Gastrocnemius medialis (tissue), 4 donors: Measurements from ENCODE around the gene PAPPA2. TPM values are rescaled to one million over a fixed set of nuclear protein-coding genes. Genes with fewer than 3 reads are reported as not detected.

Source experiments
- ATAC-seq, 2 donors: fragments of 150-250 bp; one replicate each; pipeline ENCODE4 v1.9.1; 2016
- DNase-seq, 2 donors: peaks; one replicate each; pipeline ENCODE4 v3.0.0-alpha.2; 2019
- H3K27ac ChIP-seq, 4 donors: fragments of 200-600 bp; sonication (generic); 1 replicate in 1 of 4; 2 replicates in 3 of 4; pipeline ENCODE4 v1.5.1; 2016 to 2018; ENCODE audit warnings: mild to moderate bottlenecking in 2 of 4, moderate library complexity in 1 of 4
- H3K27me3 ChIP-seq, 3 donors: fragments of 200-600 bp; sonication (generic) in 2 of 3; 1 replicate in 1 of 3; 2 replicates in 2 of 3; pipeline versions ENCODE4 v1.5.1 to v1.6.0; 2016 to 2019; ENCODE audit warnings: mild to moderate bottlenecking in 1 of 3, moderate library complexity in 1 of 3
- H3K36me3 ChIP-seq, 2 donors: fragments of 200-600 bp; sonication (generic) in 1 of 2; one replicate each; pipeline ENCODE4 v1.5.1; 2017 to 2018
- H3K4me1 ChIP-seq, 2 donors: fragments of 200-600 bp; sonication (generic) in 1 of 2; one replicate each; pipeline ENCODE4 v1.5.1; 2016 to 2017; ENCODE audit warnings: mild to moderate bottlenecking in 2 of 2
- H3K4me3 ChIP-seq, 4 donors: fragments of 200-600 bp; sonication (generic) in 3 of 4; 1 replicate in 1 of 4; 2 replicates in 3 of 4; pipeline ENCODE4 v1.5.1; 2016 to 2019; ENCODE audit warnings: mild to moderate bottlenecking in 2 of 4
- H3K9me3 ChIP-seq, 3 donors: fragments of 200-600 bp; sonication (generic) in 2 of 3; 1 replicate in 1 of 3; 2 replicates in 2 of 3; pipeline ENCODE4 v1.5.1; 2016 to 2019
- POLR2A ChIP-seq, 2 donors: fragments of 450-650 bp; IDR thresholded peaks; one replicate each; pipeline ENCODE4 v1.6.1; 2017; ENCODE audit warnings: antibody characterized with exemption in 2 of 2, mild to moderate bottlenecking in 2 of 2, moderate library complexity in 2 of 2
- in situ Hi-C, 4 donors: fragments of 200-750 bp; cut with MboI; loops; one replicate each; pipeline versions ENCODE4 v1.15.0 to v1.8.0; 2017; ENCODE audit warnings: low sequenced_read_pairs in 4 of 4
- intact Hi-C: fragments of 100-400 bp; cut with DNase I; formaldehyde crosslinking; loops from one replicate; pipeline ENCODE4 v1.15.1; 2023; ENCODE audit warnings: low total_unique reads
- total RNA-seq, 4 donors: library from RNA; depleted of rRNA; stranded (reverse); fragments of >200 nt; gene quantifications; one replicate each; pipeline versions ENCODE4 v1.1.0 to v1.2.3, GENCODE V29; 2016
- TF ChIP-seq, protein P1 (sequence below), 5 experiments: fragments of 450-650 bp in 3 of 5; fragments of 200-600 bp in 2 of 5; sonication (generic) in 2 of 5; IDR thresholded peaks in 4 of 5; conservative IDR thresholded peaks in 1 of 5; 1 replicate in 4 of 5; 2 replicates in 1 of 5; pipeline ENCODE4 v1.5.1; 2016 to 2019; ENCODE audit warnings: antibody characterized with exemption in 5 of 5, mild to moderate bottlenecking in 3 of 5, moderate library complexity in 3 of 5

Gene PAPPA2
- total RNA-seq, 4 donors from 2014 or later: 0.11 TPM; not detected in 3

DNA sequence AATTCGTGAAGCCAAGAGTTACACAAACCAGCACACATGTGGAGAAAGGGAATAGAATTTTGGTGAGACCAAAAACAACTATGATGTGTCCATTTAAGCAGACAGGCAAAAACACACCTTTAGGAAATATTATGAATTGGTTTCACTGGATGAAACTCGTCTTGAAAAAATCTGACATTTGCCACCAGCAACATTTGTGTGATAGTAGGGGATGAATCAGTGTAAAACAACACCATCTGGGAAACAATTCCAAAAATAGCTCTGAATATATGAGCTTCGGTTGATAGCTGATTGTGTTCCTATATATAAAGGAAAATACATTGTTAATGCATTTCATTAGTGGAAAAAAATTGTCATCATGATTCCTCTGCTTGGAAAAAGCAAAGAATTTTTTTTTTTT is 327.8 kb downstream of the PAPPA2 start:
- no peak overlapping the region for H3K27ac ChIP-seq
- H3K27me3 ChIP-seq: no peaks in the 10 kb centered on the region
- TF ChIP-seq POLR2A (IDR thresholded peaks at IDR 0.05): no peak
- TF ChIP-seq, protein P1, sequence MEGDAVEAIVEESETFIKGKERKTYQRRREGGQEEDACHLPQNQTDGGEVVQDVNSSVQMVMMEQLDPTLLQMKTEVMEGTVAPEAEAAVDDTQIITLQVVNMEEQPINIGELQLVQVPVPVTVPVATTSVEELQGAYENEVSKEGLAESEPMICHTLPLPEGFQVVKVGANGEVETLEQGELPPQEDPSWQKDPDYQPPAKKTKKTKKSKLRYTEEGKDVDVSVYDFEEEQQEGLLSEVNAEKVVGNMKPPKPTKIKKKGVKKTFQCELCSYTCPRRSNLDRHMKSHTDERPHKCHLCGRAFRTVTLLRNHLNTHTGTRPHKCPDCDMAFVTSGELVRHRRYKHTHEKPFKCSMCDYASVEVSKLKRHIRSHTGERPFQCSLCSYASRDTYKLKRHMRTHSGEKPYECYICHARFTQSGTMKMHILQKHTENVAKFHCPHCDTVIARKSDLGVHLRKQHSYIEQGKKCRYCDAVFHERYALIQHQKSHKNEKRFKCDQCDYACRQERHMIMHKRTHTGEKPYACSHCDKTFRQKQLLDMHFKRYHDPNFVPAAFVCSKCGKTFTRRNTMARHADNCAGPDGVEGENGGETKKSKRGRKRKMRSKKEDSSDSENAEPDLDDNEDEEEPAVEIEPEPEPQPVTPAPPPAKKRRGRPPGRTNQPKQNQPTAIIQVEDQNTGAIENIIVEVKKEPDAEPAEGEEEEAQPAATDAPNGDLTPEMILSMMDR (IDR thresholded peaks at IDR 0.05 in 4 of 5, conservative IDR thresholded peaks at IDR 0.05 in 1 of 5): no peak
- DNase-seq: no peak
- peaks cover 0 to 7% of the 10 kb centered on the region in 2 donors for H3K4me1 ChIP-seq
- H3K36me3 ChIP-seq: no peaks in the 10 kb centered on the region
- in situ Hi-C loops (no loop called here), intact Hi-C loops (no loop called here)
- ATAC-seq: no peak
- H3K4me3 ChIP-seq: no peak overlapping the region
- no peaks in the 10 kb centered on the region for H3K9me3 ChIP-seq

DNA sequence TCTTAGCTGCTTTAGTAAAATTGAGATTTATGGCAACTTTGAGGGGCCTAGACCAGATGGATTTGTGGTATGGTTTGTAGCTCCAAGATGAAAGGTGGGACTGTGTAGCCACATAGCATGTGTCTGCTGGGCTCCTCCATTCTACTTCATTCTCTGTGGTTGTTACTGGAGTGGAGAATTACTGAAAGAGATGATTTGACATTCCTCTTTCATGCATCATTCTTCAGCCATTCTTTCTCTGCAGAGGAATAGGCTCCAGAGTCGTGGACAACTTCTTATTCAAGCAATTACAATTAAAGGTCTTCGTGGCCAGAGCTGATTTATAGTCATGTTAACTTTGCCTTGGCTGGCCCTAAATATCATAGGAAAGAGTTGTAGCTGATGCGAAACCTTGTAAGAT is 328.9 kb downstream of the PAPPA2 start:
- in situ Hi-C loops: no loop called here
- TF ChIP-seq, protein P1 (IDR thresholded peaks at IDR 0.05 in 4 of 5, conservative IDR thresholded peaks at IDR 0.05 in 1 of 5): no peak
- TF ChIP-seq POLR2A (IDR thresholded peaks at IDR 0.05): no peak
- no peak for ATAC-seq

DNA sequence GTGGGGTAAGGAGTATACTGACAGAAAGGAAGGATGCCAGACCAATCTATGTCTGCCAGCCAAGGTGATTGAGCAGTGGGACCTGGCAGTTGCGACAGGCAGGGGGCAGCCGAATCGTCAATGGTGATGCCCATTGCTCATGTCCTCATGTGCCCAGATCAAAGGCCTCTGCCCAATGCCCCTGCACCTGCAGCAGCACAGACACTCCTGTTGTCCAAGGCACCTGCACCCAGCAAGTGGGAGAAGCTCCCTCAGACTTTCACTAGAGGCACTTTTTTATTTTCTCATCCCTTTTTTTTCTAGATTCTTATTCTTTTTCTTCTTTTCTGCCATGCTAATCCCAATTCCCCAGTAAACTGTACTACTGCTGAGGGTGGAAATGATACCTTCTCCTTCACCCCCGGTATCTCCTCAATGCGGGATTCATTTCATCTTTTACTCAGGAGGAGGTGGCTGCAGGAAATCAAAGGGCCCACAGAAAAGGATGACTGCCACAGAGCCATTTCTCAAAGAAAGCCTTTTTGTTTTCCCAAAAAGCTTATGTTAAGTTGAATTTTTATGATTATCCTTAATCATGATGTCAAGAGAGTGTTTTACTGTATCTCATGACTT is 332.0 kb downstream of the PAPPA2 start:
- H3K4me1 ChIP-seq: peaks cover 0 to 6% of the 10 kb centered on the region in 2 donors
- in situ Hi-C loops: no loop called here
- DNase-seq: no peak
- H3K27ac ChIP-seq: no peak overlapping the region
- H3K36me3 ChIP-seq: no peaks in the 10 kb centered on the region
- ATAC-seq: no peak
- no peaks in the 10 kb centered on the region for H3K27me3 ChIP-seq
- intact Hi-C loops: no loop called here
- H3K9me3 ChIP-seq: no peaks in the 10 kb centered on the region
- TF ChIP-seq POLR2A (IDR thresholded peaks at IDR 0.05): no peak
- TF ChIP-seq, protein P1 (IDR thresholded peaks at IDR 0.05 in 4 of 5, conservative IDR thresholded peaks at IDR 0.05 in 1 of 5): no peak
- H3K4me3 ChIP-seq: no peak overlapping the region

More for the DNA sequence above, 328.9 kb downstream of the PAPPA2 start:
- Histone ChIP-seq H3K9me3 (no peaks in the 10 kb centered on the region), H3K27ac (no peak overlapping the region), H3K4me1 (peaks cover 0 to 7% of the 10 kb centered on the region in 2 donors), H3K27me3 (no peaks in the 10 kb centered on the region), H3K4me3 (no peak overlapping the region), H3K36me3 (no peaks in the 10 kb centered on the region)
- no peak for DNase-seq
- intact Hi-C loops: no loop called here

DNA sequence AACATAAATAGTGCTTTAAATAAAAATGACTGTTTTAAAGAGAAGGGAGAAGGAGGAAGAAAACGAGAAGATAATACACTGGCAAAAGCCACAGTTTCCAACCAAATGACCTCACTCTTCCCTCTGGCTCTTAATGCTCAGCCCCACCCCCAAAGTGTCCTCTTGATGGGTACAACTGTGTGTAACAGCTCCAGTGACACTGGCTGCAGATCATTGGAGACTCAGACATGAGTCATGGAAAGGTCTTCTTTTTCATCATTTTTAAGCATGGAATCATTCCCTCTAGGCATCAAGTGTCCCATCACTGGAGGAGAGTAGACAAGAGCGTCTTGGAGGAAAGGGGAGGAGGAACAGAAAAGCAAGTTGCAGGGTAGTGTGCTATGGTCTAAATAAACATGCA is 333.0 kb downstream of the PAPPA2 start:
- TF ChIP-seq, protein P1 (IDR thresholded peaks at IDR 0.05 in 4 of 5, conservative IDR thresholded peaks at IDR 0.05 in 1 of 5): no peak
- no peak for TF ChIP-seq POLR2A (IDR thresholded peaks at IDR 0.05)
- in situ Hi-C loops: no loop called here

DNA sequence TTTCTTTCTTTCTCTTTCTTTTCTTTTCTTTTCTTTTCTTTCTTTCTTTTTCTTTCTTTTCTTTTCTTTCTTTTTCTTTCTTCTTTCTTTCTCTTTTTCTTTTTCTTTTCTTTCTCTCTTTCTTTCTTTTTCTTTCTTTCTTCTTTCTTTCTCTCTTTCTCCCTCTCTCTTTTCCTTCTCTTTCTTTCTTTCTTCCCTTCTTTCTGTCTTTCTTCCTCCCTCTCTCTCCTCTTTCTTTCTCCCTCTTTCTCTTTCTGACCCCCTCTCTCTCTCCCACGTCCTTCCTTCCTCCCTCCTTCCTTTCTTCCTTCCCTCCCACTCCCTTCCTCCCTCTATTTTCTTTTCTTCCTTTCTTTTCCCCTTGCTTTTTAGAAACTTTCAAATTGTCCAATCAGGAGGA is 333.6 kb downstream of the PAPPA2 start:
- intact Hi-C loops: no loop called here
- no peak overlapping the region for H3K27ac ChIP-seq

More for the DNA sequence above, 333.0 kb downstream of the PAPPA2 start:
- no peaks in the 10 kb centered on the region for H3K36me3 ChIP-seq
- no peak overlapping the region for H3K4me3 ChIP-seq
- ATAC-seq (no peak), DNase-seq (no peak)
- H3K4me1 ChIP-seq: no peaks in the 10 kb centered on the region
- no peaks in the 10 kb centered on the region for H3K9me3 ChIP-seq
- H3K27ac ChIP-seq: no peak overlapping the region
- no peaks in the 10 kb centered on the region for H3K27me3 ChIP-seq
- intact Hi-C loops: no loop called here

More for the DNA sequence above, 333.6 kb downstream of the PAPPA2 start:
- TF ChIP-seq POLR2A (IDR thresholded peaks at IDR 0.05): no peak
- TF ChIP-seq, protein P1 (IDR thresholded peaks at IDR 0.05 in 4 of 5, conservative IDR thresholded peaks at IDR 0.05 in 1 of 5): no peak
- DNase-seq: no peak
- H3K4me1 ChIP-seq: no peaks in the 10 kb centered on the region
- no peaks in the 10 kb centered on the region for H3K9me3 ChIP-seq
- H3K27me3 ChIP-seq: no peaks in the 10 kb centered on the region
- H3K36me3 ChIP-seq: no peaks in the 10 kb centered on the region
- ATAC-seq: no peak
- no peak overlapping the region for H3K4me3 ChIP-seq
- in situ Hi-C loops: no loop called here
